Measurements from ENCODE around the gene CCDC74A. TPM values are rescaled to one million over a fixed set of nuclear protein-coding genes. Genes with fewer than 3 reads are reported as not detected.
"Not testable (repeated sequence)": the region's sequence is repeated elsewhere in the genome, so short reads cannot be mapped to it uniquely, and the experiment has no call there.

CCDC74A gene
- total and polyA plus RNA-seq, 4 donors, result 8.1 to 15.1 (median 11.4) TPM

DNA sequence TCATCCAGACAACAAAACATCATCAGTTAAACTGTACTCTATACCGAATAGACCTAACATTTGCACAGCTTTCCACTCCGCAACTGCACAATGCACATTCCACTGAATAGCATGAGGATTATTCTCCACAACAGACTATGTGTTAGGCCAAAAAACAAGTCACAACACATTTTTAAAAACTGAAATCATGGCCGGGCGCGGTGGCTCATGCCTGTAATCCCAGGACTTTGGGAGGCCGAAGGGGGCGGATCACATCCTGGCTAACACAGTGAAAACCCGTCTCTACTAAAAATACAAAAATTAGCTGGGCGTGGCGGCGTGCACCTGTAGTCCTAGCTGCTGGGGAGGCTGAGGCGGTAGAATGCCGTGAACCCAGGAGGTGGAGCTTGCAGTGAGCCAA, 11.2 kb downstream of the CCDC74A start:
- H3K9me3 ChIP-seq (ENCODE audit: control insufficient read depth in 4 of 4, insufficient read depth in 3 of 4, low read length in 3 of 4); H3K9ac ChIP-seq (ENCODE audit: insufficient read depth in 1 of 2, low read length in 2 of 2); H3K4me1 ChIP-seq (ENCODE audit: control insufficient read depth in 5 of 5, insufficient read depth in 5 of 5, low read length in 5 of 5); H3K27me3 ChIP-seq (ENCODE audit: control insufficient read depth in 3 of 3, insufficient read depth in 3 of 3, low read length in 2 of 3); H3K36me3 ChIP-seq (ENCODE audit: control insufficient read depth in 4 of 4, insufficient read depth in 4 of 4, low read length in 4 of 4); H3K4me3 ChIP-seq; DNase-seq; H3K27ac ChIP-seq (ENCODE audit: low read depth in 1 of 2, low read length in 1 of 2); ATAC-seq (ENCODE audit: insufficient read depth, low FRiP score): not testable (repeated sequence)
- WGBS, 2 donors, result 92 to 95% methylated on average over 13 of the region's 13 CpGs

DNA sequence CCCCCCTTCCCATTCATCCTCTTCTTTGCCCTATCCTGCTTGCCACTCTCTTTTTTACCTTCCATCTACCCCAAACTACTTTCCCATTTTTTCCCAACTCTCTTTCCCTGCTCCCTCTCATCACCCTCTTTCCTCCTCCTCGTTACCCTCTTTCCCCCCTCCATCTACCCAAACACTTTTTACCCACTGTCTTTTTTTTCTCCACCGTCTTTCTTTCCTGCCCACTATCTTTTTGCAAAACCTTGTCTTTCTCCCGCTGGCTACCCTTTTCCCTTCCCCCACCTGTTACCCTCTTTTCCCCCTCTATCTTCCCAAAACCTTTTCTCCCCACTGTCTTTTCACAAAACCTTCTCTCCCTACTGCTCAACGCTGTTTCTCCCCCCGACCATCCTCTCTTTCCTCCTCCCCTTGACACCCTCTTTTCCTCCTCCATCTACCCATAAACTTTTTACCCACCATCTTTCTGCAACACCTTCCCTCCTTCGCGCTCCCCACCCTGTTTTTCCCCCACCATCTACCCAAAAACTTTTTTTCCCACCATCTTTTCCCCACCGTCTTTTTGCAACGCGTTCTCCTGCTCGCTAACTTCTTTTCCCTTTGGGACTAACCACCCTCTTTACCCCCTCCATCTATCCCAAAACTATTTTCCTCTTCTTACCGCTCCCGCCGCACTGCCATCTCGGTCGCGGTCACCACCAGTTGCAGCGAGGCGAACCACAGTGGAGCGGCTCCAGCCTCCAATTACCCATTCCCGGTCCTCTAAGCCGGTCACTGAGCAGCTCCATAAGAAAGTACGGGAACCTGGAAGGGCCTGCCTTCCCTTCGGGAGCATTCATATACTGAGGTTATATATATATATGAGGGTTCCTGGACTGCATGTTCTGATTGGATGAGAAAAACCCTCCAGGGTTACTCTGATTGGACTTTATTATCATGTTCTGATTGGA, 15.0 kb downstream of the CCDC74A start:
- Histone ChIP-seq H3K27ac (ENCODE audit: low read depth in 1 of 2, low read length in 1 of 2) (no peak overlapping the region), H3K27me3 (ENCODE audit: control insufficient read depth in 3 of 3, insufficient read depth in 3 of 3, low read length in 2 of 3) (no peaks in the 10 kb centered on the region), H3K4me3 (no peak overlapping the region), H3K4me1 (ENCODE audit: control insufficient read depth in 5 of 5, insufficient read depth in 5 of 5, low read length in 5 of 5) (no peaks in the 10 kb centered on the region), H3K9me3 (ENCODE audit: control insufficient read depth in 4 of 4, insufficient read depth in 3 of 4, low read length in 3 of 4) (no peaks in the 10 kb centered on the region), H3K9ac (ENCODE audit: insufficient read depth in 1 of 2, low read length in 2 of 2) (no peak overlapping the region), H3K36me3 (ENCODE audit: control insufficient read depth in 4 of 4, insufficient read depth in 4 of 4, low read length in 4 of 4) (no peaks in the 10 kb centered on the region)
- TF ChIP-seq, protein P1, sequence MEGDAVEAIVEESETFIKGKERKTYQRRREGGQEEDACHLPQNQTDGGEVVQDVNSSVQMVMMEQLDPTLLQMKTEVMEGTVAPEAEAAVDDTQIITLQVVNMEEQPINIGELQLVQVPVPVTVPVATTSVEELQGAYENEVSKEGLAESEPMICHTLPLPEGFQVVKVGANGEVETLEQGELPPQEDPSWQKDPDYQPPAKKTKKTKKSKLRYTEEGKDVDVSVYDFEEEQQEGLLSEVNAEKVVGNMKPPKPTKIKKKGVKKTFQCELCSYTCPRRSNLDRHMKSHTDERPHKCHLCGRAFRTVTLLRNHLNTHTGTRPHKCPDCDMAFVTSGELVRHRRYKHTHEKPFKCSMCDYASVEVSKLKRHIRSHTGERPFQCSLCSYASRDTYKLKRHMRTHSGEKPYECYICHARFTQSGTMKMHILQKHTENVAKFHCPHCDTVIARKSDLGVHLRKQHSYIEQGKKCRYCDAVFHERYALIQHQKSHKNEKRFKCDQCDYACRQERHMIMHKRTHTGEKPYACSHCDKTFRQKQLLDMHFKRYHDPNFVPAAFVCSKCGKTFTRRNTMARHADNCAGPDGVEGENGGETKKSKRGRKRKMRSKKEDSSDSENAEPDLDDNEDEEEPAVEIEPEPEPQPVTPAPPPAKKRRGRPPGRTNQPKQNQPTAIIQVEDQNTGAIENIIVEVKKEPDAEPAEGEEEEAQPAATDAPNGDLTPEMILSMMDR (IDR thresholded peaks at IDR 0.05; ENCODE audit: control extremely low read depth, extremely low read depth), result no peak
- 93% methylated on average over 24 of the region's 24 CpGs for WGBS, 2 donors
- ATAC-seq (ENCODE audit: insufficient read depth, low FRiP score) (no peak), DNase-seq (no peak)

DNA sequence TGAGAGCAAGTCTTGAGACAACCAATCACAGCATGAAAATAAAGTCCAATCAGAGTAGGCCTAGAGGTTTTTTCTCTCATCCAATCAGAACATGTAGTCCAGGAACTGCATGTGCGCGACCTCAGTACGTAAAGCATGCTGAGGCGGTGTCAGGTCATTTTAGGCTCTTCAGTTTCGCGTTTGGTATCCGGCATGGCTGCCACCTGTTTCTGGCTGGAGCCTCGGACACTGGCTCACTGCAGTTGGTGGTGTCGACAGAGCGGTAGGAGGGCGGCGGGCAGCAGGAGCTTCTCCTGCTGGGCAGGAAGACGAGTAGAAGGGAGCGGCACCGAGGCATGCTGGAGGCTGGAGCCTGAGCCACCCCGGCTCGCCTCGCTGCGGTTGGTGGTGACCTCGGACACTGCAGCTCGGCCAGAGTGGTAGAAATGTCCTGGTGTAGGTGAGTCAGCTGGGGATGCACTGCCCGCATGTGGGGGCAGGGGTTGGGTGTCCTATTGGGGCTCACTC, 15.8 kb downstream of the CCDC74A start:
- Histone ChIP-seq H3K36me3 (ENCODE audit: control insufficient read depth in 4 of 4, insufficient read depth in 4 of 4, low read length in 4 of 4) (no peaks in the 10 kb centered on the region), H3K4me1 (ENCODE audit: control insufficient read depth in 5 of 5, insufficient read depth in 5 of 5, low read length in 5 of 5) (no peaks in the 10 kb centered on the region), H3K9ac (ENCODE audit: insufficient read depth in 1 of 2, low read length in 2 of 2) (no peak overlapping the region), H3K9me3 (ENCODE audit: control insufficient read depth in 4 of 4, insufficient read depth in 3 of 4, low read length in 3 of 4) (no peaks in the 10 kb centered on the region), H3K27me3 (ENCODE audit: control insufficient read depth in 3 of 3, insufficient read depth in 3 of 3, low read length in 2 of 3) (no peaks in the 10 kb centered on the region), H3K27ac (ENCODE audit: low read depth in 1 of 2, low read length in 1 of 2) (no peak overlapping the region), H3K4me3 (no peak overlapping the region)
- WGBS, 2 donors, result 93 to 96% methylated on average over 22 of the region's 22 CpGs
- DNase-seq, result no peak
- ATAC-seq (ENCODE audit: insufficient read depth, low FRiP score), result no peak
- TF ChIP-seq, protein P1 (IDR thresholded peaks at IDR 0.05; ENCODE audit: control extremely low read depth, extremely low read depth), result no peak

DNA sequence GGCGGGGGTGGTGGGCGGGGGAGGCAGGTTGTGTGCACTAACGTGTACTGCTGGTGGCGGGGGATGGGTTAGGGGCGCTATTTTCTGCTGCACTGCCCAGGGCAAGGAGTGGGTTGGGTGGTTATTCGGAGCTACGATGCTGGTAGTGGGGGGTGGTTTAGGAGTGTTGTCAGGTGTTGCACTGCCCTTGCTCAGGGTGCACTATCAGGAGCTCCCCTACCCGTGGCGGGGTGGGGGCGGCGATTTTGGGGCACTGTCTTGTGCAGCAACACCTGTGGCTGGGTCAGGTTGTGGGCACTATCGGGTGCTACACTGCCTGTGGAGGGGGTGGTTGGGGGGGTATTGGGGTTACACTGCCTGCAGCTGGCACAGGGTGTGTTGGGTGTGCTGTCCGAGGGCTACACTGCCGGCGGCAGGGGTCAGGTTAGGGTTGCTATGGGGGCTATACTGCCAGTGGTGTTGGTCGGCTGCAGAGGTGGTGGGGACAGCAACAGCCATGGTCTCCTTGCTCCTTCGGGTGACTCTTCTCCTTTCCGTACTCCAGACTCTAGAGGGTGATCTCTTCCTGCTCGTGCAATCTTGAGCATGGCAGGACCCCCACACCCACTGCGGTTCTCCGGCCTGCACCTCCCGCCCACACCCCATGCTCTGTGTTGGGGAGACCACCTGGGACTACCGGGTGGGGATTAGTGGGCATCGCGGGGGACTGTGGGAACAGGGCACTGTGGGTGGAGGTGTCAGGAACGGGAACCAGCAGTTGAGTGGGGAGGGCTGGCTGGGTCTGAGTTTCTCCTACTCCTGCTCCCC, 16.5 kb downstream of the CCDC74A start:
- H3K27ac ChIP-seq (ENCODE audit: low read depth in 1 of 2, low read length in 1 of 2); H3K9ac ChIP-seq (ENCODE audit: insufficient read depth in 1 of 2, low read length in 2 of 2); ATAC-seq (ENCODE audit: insufficient read depth, low FRiP score); H3K9me3 ChIP-seq (ENCODE audit: control insufficient read depth in 4 of 4, insufficient read depth in 3 of 4, low read length in 3 of 4); H3K4me1 ChIP-seq (ENCODE audit: control insufficient read depth in 5 of 5, insufficient read depth in 5 of 5, low read length in 5 of 5); H3K4me3 ChIP-seq; DNase-seq; H3K27me3 ChIP-seq (ENCODE audit: control insufficient read depth in 3 of 3, insufficient read depth in 3 of 3, low read length in 2 of 3); H3K36me3 ChIP-seq (ENCODE audit: control insufficient read depth in 4 of 4, insufficient read depth in 4 of 4, low read length in 4 of 4): not testable (repeated sequence)
- WGBS, 2 donors, result 85 to 88% methylated on average over 18 to 23 of the region's 26 CpGs

DNA sequence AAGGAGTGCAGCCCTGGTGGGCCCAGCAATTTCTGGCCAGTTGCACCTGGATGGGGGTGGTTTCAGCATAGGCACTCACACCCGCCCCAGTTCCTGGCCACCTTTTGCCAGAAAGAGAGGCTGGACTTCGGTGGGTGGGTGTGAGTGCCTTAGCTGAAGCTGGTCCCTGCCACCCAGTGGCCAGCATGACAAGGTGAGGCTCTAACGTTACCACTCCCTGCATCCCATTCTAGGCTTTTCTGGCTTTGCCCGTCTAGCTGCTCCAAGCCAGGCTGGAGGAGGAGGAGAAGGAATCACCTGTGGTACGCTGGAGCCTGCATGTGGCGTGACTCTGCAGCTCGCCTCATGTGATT, 17.1 kb downstream of the CCDC74A start:
- H3K4me3 ChIP-seq; H3K27ac ChIP-seq (ENCODE audit: low read depth in 1 of 2, low read length in 1 of 2); ATAC-seq (ENCODE audit: insufficient read depth, low FRiP score); H3K9ac ChIP-seq (ENCODE audit: insufficient read depth in 1 of 2, low read length in 2 of 2); H3K9me3 ChIP-seq (ENCODE audit: control insufficient read depth in 4 of 4, insufficient read depth in 3 of 4, low read length in 3 of 4); H3K4me1 ChIP-seq (ENCODE audit: control insufficient read depth in 5 of 5, insufficient read depth in 5 of 5, low read length in 5 of 5); H3K27me3 ChIP-seq (ENCODE audit: control insufficient read depth in 3 of 3, insufficient read depth in 3 of 3, low read length in 2 of 3); DNase-seq; H3K36me3 ChIP-seq (ENCODE audit: control insufficient read depth in 4 of 4, insufficient read depth in 4 of 4, low read length in 4 of 4): not testable (repeated sequence)
- 92 to 96% methylated on average over 3 of the region's 7 CpGs for WGBS, 2 donors

All from lung (tissue), 12 donors.